NCI-H1417 (cell line): Measurements from ENCODE around the gene TAF1A.
A peak's percentile ranks its signal among the peaks of the same experiment; 100 is the strongest.
"Not testable (repeated sequence)": the region's sequence is repeated elsewhere in the genome, so short reads cannot be mapped to it uniquely, and the experiment has no call there.

Experiments used
- DNase-seq, 3 experiments: peaks; one replicate each; lab custom pipeline; 2025; lab: John Stamatoyannopoulos, UW

The TAF1A gene

GRCh38 chr1:222589462-222590302 lies at the start of gene TAF1A:
Gene TAF1A, minus strand, starts transcription at chr1:222589933.
- DNase-seq, result peak; percentile 65 to 91 (median 84)

- DNase-seq, result peak; percentile 77 to 96 (median 92)
Measured at GRCh38 chr1:222634180-222635013, 44.7 kb upstream of the TAF1A start.

- no peak for DNase-seq
Measured at GRCh38 chr1:222632749-222633148, 43.0 kb upstream of the TAF1A start.

GRCh38 chr1:222631611-222632208 lies 42.0 kb upstream of the TAF1A start:
- DNase-seq, result no peak

GRCh38 chr1:222629921-222630535 lies 40.3 kb upstream of the TAF1A start:
- no peak for DNase-seq

GRCh38 chr1:222627232-222627631 lies 37.5 kb upstream of the TAF1A start:
- no peak for DNase-seq

- no peak for DNase-seq
Measured at GRCh38 chr1:222624214-222624613, 34.5 kb upstream of the TAF1A start.

- DNase-seq, result no peak
Measured at GRCh38 chr1:222623458-222623857, 33.7 kb upstream of the TAF1A start.

GRCh38 chr1:222622765-222623164 lies 33.0 kb upstream of the TAF1A start:
- no peak for DNase-seq

- no peak for DNase-seq
Measured at GRCh38 chr1:222620566-222620965, 30.8 kb upstream of the TAF1A start.

GRCh38 chr1:222618880-222619596 lies 29.3 kb upstream of the TAF1A start:
- peak; percentile 11 to 66 (median 62) for DNase-seq

- DNase-seq, result peak; percentile 58 to 88 (median 73)
Measured at GRCh38 chr1:222618001-222618879, 28.5 kb upstream of the TAF1A start, which contains the start of gene MIA3. Gene MIA3, plus strand, starts transcription at chr1:222618097. Its CDS starts 14 bp downstream, at chr1:222618111.

GRCh38 chr1:222617367-222617951 lies 27.7 kb upstream of the TAF1A start:
- peak; percentile 80 to 98 (median 92) for DNase-seq

- DNase-seq, result peak in 1 of 3 experiments; percentile 15
Measured at GRCh38 chr1:222616525-222616924, 26.8 kb upstream of the TAF1A start.

GRCh38 chr1:222613627-222614026 lies 23.9 kb upstream of the TAF1A start:
- no peak for DNase-seq

GRCh38 chr1:222610728-222611127 lies 21.0 kb upstream of the TAF1A start:
- DNase-seq, result no peak

GRCh38 chr1:222609111-222609510 lies 19.4 kb upstream of the TAF1A start:
- DNase-seq, result not testable (repeated sequence)

GRCh38 chr1:222606757-222607156 lies 17.0 kb upstream of the TAF1A start:
- no peak for DNase-seq

GRCh38 chr1:222601257-222601656 lies 11.5 kb upstream of the TAF1A start:
- no peak for DNase-seq

- peak in 2 of 3 experiments; percentile 41 to 71 for DNase-seq
Measured at GRCh38 chr1:222600281-222600680, 10.5 kb upstream of the TAF1A start.
